ENCODE data around the gene DEXI. TPM values are rescaled to one million over a fixed set of nuclear protein-coding genes. Genes with fewer than 3 reads are reported as not detected.

Gene DEXI
- total and polyA plus RNA-seq, 2 of the 13 experiments (the other 11 are each of a cell fraction or from before 2014, with no cell fraction given), result 51.5 to 70.4 TPM

DNA sequence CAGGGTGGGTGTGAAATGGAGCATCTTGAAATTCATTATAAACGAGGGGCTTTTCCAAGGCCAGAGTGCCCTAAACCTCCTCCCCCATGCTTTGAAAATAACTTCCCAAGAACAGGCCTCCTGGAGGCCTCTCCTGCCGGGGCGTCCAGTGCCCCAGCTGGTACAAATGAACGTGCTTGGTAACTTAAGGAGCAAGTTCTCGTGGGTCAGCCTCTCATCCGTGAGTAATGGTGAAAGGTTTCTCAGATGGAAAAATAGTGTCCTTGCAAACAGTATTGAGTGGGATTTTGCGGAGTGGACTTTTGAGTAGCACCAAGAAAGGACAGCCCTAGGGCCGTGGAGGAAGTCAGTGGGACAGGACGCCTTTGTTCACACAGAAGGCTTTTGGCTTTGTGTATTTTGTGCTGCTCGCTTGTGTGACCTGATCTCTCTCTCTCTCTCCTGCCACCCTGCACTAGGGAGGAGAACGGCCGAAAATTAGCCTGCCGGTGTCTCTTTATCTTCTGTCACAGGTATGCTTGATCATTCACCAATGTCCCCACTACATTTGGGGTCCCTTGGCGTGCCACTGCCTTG lies 36.7 kb upstream of the DEXI start (continued):
- TF ChIP-seq ZNF124 (CRISPR knock-in tag; IDR thresholded peaks at IDR 0.05) (no peak), ARID3A (IDR thresholded peaks at IDR 0.05; ENCODE audit: low read depth, low read length) (no peak), KMT2A (CRISPR knock-in tag; IDR thresholded peaks at IDR 0.05) (0 out of 2 replicates have a peak, but pooled peaks have one; percentile 23), ATM (IDR thresholded peaks at IDR 0.05; ENCODE audit: borderline replicate concordance) (no peak), MZF1 (CRISPR knock-in tag; IDR thresholded peaks at IDR 0.05; ENCODE audit: borderline replicate concordance) (no peak), KDM4B (CRISPR knock-in tag; IDR thresholded peaks at IDR 0.05) (no peak), ZNF256 (CRISPR knock-in tag; conservative IDR thresholded peaks at IDR 0.05) (no peak), REXO4 (CRISPR knock-in tag; IDR thresholded peaks at IDR 0.05; ENCODE audit: borderline replicate concordance) (no peak), SIX1 (CRISPR knock-in tag; IDR thresholded peaks at IDR 0.05; ENCODE audit: borderline replicate concordance) (0 out of 2 replicates have a peak, but pooled peaks have one; percentile 33), ZNF672 (CRISPR knock-in tag; IDR thresholded peaks at IDR 0.05) (no peak), ZNF841 (CRISPR knock-in tag; IDR thresholded peaks at IDR 0.05; ENCODE audit: borderline replicate concordance) (no peak), YY1 (IDR thresholded peaks at IDR 0.05; ENCODE audit: insufficient read depth, insufficient replicate concordance, low read depth, low read length) (no peak), JDP2 (CRISPR knock-in tag; IDR thresholded peaks at IDR 0.05; ENCODE audit: borderline replicate concordance) (no peak), MBNL3 (CRISPR knock-in tag; conservative IDR thresholded peaks at IDR 0.05) (no peak), PITX1 (CRISPR knock-in tag; IDR thresholded peaks at IDR 0.05) (peak; percentile 34; the same call in 1 of the 2 replicates), ZNF430 (CRISPR knock-in tag; IDR thresholded peaks at IDR 0.05) (no peak; the same call in 1 of the 2 replicates), CBFB (CRISPR knock-in tag; IDR thresholded peaks at IDR 0.05) (no peak)
- TF ChIP-seq, protein P1, sequence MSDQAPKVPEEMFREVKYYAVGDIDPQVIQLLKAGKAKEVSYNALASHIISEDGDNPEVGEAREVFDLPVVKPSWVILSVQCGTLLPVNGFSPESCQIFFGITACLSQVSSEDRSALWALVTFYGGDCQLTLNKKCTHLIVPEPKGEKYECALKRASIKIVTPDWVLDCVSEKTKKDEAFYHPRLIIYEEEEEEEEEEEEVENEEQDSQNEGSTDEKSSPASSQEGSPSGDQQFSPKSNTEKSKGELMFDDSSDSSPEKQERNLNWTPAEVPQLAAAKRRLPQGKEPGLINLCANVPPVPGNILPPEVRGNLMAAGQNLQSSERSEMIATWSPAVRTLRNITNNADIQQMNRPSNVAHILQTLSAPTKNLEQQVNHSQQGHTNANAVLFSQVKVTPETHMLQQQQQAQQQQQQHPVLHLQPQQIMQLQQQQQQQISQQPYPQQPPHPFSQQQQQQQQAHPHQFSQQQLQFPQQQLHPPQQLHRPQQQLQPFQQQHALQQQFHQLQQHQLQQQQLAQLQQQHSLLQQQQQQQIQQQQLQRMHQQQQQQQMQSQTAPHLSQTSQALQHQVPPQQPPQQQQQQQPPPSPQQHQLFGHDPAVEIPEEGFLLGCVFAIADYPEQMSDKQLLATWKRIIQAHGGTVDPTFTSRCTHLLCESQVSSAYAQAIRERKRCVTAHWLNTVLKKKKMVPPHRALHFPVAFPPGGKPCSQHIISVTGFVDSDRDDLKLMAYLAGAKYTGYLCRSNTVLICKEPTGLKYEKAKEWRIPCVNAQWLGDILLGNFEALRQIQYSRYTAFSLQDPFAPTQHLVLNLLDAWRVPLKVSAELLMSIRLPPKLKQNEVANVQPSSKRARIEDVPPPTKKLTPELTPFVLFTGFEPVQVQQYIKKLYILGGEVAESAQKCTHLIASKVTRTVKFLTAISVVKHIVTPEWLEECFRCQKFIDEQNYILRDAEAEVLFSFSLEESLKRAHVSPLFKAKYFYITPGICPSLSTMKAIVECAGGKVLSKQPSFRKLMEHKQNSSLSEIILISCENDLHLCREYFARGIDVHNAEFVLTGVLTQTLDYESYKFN (CRISPR knock-in tag; conservative IDR thresholded peaks at IDR 0.05), result 0 out of 2 replicates have a peak, but pooled peaks have one; percentile 20
